DND-41 (cell line): Measurements from ENCODE around the gene PIGW.
A peak's percentile ranks its signal among the peaks of the same experiment; 100 is the strongest.

Experiments
- ATAC-seq: fragments of 200-7000 bp; cut with Tn5 transposase; 3 replicates; pipeline ENCODE4 v1.9.1; 2021; ENCODE audit warnings: low read depth; ENCODE audit not compliant: insufficient read depth
- DNase-seq: peaks from one replicate; pipeline ENCODE4 v3.0.0-alpha.2; 2020
- H2AFZ ChIP-seq: 2 replicates; pipeline ENCODE4 v1.6.0; 2012; ENCODE audit warnings: low read depth, low read length
- H3K27ac ChIP-seq: 2 replicates; pipeline ENCODE4 v1.5.1; 2012; ENCODE audit warnings: low read length, inconsistent platforms
- H3K27me3 ChIP-seq: fragments of 200-600 bp; sonication (generic); 2 replicates; pipeline ENCODE4 v1.6.0; 2012; ENCODE audit warnings: low read length, mild to moderate bottlenecking, inconsistent platforms; ENCODE audit not compliant: insufficient read depth, poor library complexity
- H3K36me3 ChIP-seq: 2 replicates; pipeline ENCODE4 v1.5.1; 2012; ENCODE audit warnings: low read length, inconsistent platforms; ENCODE audit not compliant: insufficient read depth
- H3K4me1 ChIP-seq: 2 replicates; pipeline ENCODE4 v1.5.1; 2012; ENCODE audit warnings: mild to moderate bottlenecking, low read length; ENCODE audit not compliant: insufficient read depth
- H3K4me2 ChIP-seq: 2 replicates; pipeline ENCODE4 v1.6.0; 2012; ENCODE audit warnings: mild to moderate bottlenecking, moderate library complexity, low read length, inconsistent platforms; ENCODE audit not compliant: insufficient read depth
- H3K4me3 ChIP-seq, 2 experiments: fragments of 200-600 bp in 1 of 2; shearing (Covaris generic) in 1 of 2; 2 replicates each; pipeline ENCODE4 v1.5.1; 2012 to 2016; ENCODE audit warnings: inconsistent platforms in 2 of 2, low read length in 2 of 2, mild to moderate bottlenecking in 2 of 2, low read depth in 1 of 2, moderate library complexity in 1 of 2
- H3K79me2 ChIP-seq: 2 replicates; pipeline ENCODE4 v1.6.0; 2012; ENCODE audit warnings: low read length, inconsistent platforms; ENCODE audit not compliant: insufficient read depth
- H3K9ac ChIP-seq: 2 replicates; pipeline ENCODE4 v1.6.0; 2012; ENCODE audit warnings: low read depth, mild to moderate bottlenecking, inconsistent platforms, low read length, moderate library complexity
- H3K9me3 ChIP-seq: 2 replicates; pipeline ENCODE4 v1.5.1; 2012; ENCODE audit warnings: low read length, moderate library complexity, mild to moderate bottlenecking, inconsistent platforms; ENCODE audit not compliant: insufficient read depth, severe bottlenecking
- H4K20me1 ChIP-seq: 2 replicates; pipeline ENCODE4 v1.6.0; 2012; ENCODE audit warnings: low read length; ENCODE audit not compliant: insufficient read depth
- EZH2 ChIP-seq: IDR thresholded peaks from 3 replicates; pipeline ENCODE4 v1.6.1; 2012; ENCODE audit warnings: borderline replicate concordance, low read depth, mild to moderate bottlenecking, moderate library complexity, low read length, inconsistent platforms; ENCODE audit not compliant: severe bottlenecking
- TF ChIP-seq, protein P1 (sequence below): IDR thresholded peaks from 2 replicates; pipeline ENCODE4 v1.5.1; 2012; ENCODE audit warnings: borderline replicate concordance, low read length, moderate library complexity, mild to moderate bottlenecking; ENCODE audit not compliant: poor library complexity, severe bottlenecking; ENCODE audit errors: extremely low read depth

The PIGW gene

GRCh38 chr17:36527621-36528250 is 7.1 kb upstream of the PIGW start:
- no peak overlapping the region for H3K4me3 ChIP-seq
- peaks cover 81% of the 10 kb centered on the region for H3K36me3 ChIP-seq
- peak; percentile 1 for DNase-seq

GRCh38 chr17:36529121-36529520 is 5.7 kb upstream of the PIGW start:
- Histone ChIP-seq H3K79me2 (peaks cover 36% of the 10 kb centered on the region), H2AFZ (no peak overlapping the region), H3K9ac (no peak overlapping the region), H4K20me1 (peaks cover 10% of the 10 kb centered on the region), H3K27ac (no peak overlapping the region), H3K4me1 (peaks cover 27% of the 10 kb centered on the region), H3K36me3 (peaks cover 84% of the 10 kb centered on the region), H3K4me2 (no peak overlapping the region), H3K27me3 (no peaks in the 10 kb centered on the region), H3K9me3 (no peaks in the 10 kb centered on the region), H3K4me3 (no peak overlapping the region)
- no peak for TF ChIP-seq EZH2
- TF ChIP-seq, protein P1, sequence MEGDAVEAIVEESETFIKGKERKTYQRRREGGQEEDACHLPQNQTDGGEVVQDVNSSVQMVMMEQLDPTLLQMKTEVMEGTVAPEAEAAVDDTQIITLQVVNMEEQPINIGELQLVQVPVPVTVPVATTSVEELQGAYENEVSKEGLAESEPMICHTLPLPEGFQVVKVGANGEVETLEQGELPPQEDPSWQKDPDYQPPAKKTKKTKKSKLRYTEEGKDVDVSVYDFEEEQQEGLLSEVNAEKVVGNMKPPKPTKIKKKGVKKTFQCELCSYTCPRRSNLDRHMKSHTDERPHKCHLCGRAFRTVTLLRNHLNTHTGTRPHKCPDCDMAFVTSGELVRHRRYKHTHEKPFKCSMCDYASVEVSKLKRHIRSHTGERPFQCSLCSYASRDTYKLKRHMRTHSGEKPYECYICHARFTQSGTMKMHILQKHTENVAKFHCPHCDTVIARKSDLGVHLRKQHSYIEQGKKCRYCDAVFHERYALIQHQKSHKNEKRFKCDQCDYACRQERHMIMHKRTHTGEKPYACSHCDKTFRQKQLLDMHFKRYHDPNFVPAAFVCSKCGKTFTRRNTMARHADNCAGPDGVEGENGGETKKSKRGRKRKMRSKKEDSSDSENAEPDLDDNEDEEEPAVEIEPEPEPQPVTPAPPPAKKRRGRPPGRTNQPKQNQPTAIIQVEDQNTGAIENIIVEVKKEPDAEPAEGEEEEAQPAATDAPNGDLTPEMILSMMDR, result no peak
- ATAC-seq, result no peak
- DNase-seq, result no peak

More at GRCh38 chr17:36527621-36528250, 7.1 kb upstream of the PIGW start:
- no peak overlapping the region for H3K27ac ChIP-seq
- H3K79me2 ChIP-seq, result peaks cover 24% of the 10 kb centered on the region
- H4K20me1 ChIP-seq, result peaks cover 8% of the 10 kb centered on the region
- no peak overlapping the region for H2AFZ ChIP-seq
- H3K4me2 ChIP-seq, result no peak overlapping the region
- no peaks in the 10 kb centered on the region for H3K27me3 ChIP-seq
- ATAC-seq, result no peak
- H3K9ac ChIP-seq, result no peak overlapping the region
- TF ChIP-seq, protein P1, result no peak
- TF ChIP-seq EZH2, result no peak
- H3K9me3 ChIP-seq, result no peaks in the 10 kb centered on the region
- peaks cover 13% of the 10 kb centered on the region for H3K4me1 ChIP-seq

DNA sequence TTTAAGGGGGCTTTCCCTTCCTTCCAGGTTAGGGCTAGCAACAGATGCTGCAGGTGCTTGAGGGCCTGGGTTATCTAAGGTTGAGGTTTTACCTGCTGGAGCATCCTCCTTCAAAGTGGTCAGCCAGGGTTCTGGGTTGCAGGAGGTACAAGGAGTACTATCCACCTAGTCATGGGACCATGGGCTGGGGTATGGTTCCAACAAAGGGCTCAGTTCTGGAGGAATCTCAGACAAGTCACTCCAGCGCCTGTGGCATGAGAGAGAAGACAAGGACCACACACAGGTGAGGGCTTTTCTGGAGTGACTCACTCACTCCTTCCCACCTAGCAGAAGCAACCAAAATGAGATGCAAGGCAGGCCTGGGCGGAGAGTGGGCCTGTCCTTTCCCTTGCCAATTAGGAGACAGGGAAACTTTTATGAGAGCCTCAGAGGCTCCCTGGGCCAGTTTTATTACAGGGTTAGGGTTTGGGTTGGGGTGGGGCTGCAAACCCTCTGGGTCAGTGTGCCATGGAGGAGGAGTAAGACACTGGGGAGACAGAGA is 2.3 kb upstream of the PIGW start:
- TF ChIP-seq, protein P1, result no peak
- no peak for TF ChIP-seq EZH2
- Histone ChIP-seq H4K20me1 (0 out of 2 replicates have a peak, but pooled peaks cover 10% of the 10 kb centered on the region), H3K27me3 (no peaks in the 10 kb centered on the region), H3K9ac (no peak overlapping the region), H3K79me2 (peaks cover 62% of the 10 kb centered on the region), H3K9me3 (no peaks in the 10 kb centered on the region), H2AFZ (no peak overlapping the region), H3K4me2 (peak overlapping the region; percentile 79; the same call in 1 of the 2 replicates), H3K4me1 (peaks cover 46% of the 10 kb centered on the region), H3K27ac (no peak overlapping the region; the same call in 1 of the 2 replicates), H3K4me3 (no peak overlapping the region; a peak in 1 of 4 replicates), H3K36me3 (peaks cover 60% of the 10 kb centered on the region)
- no peak for ATAC-seq
- no peak for DNase-seq
